HG03159 (cell line): ENCODE data around the gene SPINT4.
"Not testable (repeated sequence)": the region's sequence is repeated elsewhere in the genome, so short reads cannot be mapped to it uniquely, and the experiment has no call there.

Source experiments
- ATAC-seq: cut with Tn5 transposase; IDR thresholded peaks from one replicate; pipeline ENCODE4 v1.9.1; 2021; ENCODE audit warnings: mild to moderate bottlenecking, moderate library complexity; ENCODE audit not compliant: unreplicated experiment

SPINT4 gene

DNA sequence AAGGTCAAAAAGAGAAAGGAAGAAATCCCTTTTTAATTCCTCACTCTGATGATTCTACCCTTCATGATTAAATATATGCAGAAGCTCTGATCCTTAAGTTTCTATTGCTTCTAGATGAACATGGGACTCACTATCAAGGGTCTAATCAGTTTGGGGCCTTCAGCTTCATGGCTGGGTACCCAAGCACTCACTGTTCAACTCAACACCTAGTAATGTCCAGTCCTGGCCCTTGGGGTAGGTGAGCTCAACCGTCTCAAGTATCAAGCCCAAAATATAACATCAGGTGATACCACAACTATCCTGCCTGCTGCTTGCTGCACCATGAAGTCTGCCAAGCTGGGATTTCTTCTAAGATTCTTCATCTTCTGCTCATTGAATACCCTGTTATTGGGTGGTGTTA lies at the start of gene SPINT4:
Gene SPINT4 (plus strand): TSS at position 301 of the 400 bp plus-strand sequence. CDS start 21 bp downstream, at position 322.
- no peak for ATAC-seq

DNA sequence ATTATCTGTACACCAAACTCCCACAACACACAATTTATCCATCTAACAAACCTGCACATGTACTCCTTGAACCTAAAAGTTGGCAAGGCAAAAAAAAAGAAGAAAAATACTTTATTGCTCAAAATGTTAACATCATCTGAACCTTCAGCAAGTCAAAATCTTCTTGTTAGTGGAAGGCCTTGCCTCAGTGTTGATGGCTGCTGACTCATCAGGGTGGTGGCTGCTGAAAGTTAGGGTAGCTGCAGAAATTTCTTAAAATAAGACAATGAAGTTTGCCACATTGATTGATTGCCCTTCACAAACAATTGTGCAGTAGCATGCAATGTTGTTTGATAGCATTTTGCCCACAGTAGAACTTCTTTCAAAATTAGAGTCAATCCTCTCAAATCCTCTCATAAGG lies 49.4 kb upstream of the SPINT4 start:
- ATAC-seq, result no peak

DNA sequence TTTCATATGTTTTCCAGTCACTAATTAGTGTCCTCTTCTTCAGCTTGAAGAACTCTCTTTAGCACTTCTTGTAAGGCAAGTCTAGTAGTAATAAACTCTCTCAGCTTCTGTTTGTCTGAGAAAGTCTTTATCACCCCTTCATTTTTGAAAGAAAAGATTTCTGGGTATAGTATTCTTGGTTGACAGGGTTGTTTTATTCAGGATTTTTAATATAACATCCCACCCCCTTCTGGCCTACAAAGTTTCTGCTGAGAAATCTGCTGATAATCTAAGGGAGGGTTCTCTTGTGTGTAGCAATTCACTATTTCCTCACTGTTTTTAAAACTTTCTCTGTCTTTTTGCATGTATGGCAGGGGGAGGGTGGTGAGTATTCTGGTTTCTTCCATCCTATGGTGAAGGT lies 42.5 kb upstream of the SPINT4 start:
- ATAC-seq, result no peak

GRCh38 chr20:45685896-45686295 lies 36.3 kb upstream of the SPINT4 start:
- ATAC-seq, result no peak

GRCh38 chr20:45693346-45693745 lies 28.8 kb upstream of the SPINT4 start:
- ATAC-seq, result not testable (repeated sequence)

DNA sequence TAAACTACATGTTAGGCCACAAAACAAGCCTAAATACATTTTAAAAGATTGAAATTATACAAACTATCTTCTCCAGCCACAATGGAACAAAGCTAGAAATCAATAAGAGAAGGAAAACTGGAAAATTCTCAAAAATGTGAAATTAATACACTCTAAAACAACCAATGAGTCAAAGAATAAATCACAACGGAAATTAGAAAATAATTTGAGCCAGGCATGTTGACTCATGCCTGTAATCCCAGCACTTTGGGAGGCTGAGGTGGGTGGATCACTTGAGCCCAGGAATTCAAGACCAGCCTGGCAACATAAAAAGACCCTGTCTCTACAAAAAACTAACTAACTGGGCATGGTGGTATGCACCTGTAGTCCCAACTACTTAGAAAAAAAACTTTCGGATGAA lies 26.7 kb upstream of the SPINT4 start:
- ATAC-seq, result no peak

GRCh38 chr20:45701104-45701503 lies 21.0 kb upstream of the SPINT4 start:
- ATAC-seq, result no peak

- no peak for ATAC-seq
These were observed 20.3 kb upstream of the SPINT4 start, which contains the start of gene WFDC13 for GRCh38 chr20:45701873-45702272. Gene WFDC13, plus strand, starts transcription at chr20:45702038. Its CDS starts 86 bp downstream, at chr20:45702124.

- no peak for ATAC-seq
These were observed 17.0 kb upstream of the SPINT4 start, which contains the start of gene WFDC10B for GRCh38 chr20:45704969-45705637. Gene WFDC10B, minus strand, starts transcription at chr20:45705019. Its CDS starts 19,027 bp downstream, at chr20:45685992.

GRCh38 chr20:45716141-45716688 lies 5.9 kb upstream of the SPINT4 start:
- not testable (repeated sequence) for ATAC-seq

DNA sequence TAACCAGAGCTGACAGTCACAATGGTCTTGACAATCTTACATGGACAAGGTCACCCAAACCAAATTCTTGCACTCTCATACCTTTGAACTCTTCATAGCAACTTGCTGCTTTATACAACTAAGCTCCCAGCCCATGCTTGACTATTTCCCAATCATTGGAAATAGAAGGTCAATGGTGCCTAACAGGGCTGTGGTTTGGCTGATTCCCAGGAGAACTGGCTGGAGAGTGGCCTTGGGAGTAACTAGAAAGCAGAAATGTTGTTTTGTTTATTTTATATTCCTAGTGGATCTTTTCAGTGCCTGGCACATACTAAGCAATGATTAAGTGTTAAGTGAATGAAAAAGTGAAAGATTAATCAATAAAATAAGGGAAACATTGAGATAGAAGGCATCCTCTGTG lies 3.0 kb downstream of the SPINT4 start:
- ATAC-seq, result no peak

GRCh38 chr20:45727044-45727443 lies 4.9 kb downstream of the SPINT4 start:
- ATAC-seq, result no peak

DNA sequence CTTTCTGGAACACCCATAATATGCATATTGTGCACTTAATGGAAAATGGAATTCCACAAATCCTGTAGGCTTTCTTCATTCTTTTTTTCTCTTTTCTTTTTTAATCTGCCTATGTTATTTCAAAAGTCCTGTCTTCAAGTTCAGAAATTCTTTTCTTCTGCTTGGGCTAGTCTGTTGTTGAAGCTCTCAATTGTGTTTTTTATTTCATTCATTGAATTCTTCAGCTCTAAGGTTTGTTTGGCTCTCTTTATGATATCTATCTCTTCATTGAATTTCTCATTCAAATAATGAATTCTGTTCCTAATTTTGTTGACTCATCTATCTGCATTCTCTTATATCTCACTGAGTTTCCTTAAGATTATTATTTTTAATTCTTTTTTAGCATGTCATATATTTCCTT lies 10.1 kb downstream of the SPINT4 start:
- ATAC-seq, result no peak

DNA sequence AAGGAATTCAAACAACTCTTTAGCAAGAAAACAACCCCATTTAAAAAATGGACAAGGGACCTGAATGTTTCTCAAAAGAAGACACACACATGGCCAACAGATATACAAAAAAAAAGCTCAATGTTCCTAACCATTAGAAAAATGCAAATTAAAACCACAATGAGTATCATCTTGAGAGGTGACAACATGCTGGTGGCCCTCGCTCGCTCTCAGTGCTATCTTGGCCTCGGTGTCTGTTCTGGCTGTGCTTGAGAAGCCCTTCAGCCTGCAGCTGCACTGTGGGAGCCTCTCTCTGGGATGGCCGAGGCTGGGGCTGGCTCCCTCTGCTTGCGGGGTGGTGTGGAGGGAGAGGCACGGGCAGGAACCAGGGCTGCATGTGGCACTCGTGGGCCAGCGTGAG lies 13.4 kb downstream of the SPINT4 start:
- ATAC-seq, result no peak

- ATAC-seq, result no peak
These were observed 13.8 kb downstream of the SPINT4 start for GRCh38 chr20:45735988-45736387.

- ATAC-seq, result no peak
These were observed 20.4 kb downstream of the SPINT4 start for GRCh38 chr20:45742596-45742995.

GRCh38 chr20:45745015-45745414 lies 22.9 kb downstream of the SPINT4 start:
- ATAC-seq, result no peak

DNA sequence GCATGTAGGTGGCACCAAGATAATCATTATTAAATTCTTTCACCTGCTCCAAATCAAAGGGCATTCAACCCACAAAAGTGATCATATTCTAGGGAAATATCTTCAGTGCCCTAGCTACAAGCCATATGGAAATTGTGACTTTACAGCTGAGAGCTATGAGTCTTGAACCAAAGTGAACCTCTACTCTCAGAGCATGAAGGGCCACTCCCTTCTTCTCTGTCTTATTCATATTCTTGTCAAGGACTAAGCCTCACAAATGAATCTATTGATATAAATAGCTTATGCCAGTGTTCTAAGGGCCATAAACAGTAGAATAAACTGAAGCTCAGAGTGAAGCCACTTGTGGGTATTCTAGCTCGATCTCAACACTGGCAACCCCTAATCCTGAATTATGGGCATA lies 29.6 kb downstream of the SPINT4 start:
- ATAC-seq, result no peak

- no peak for ATAC-seq
These were observed 30.6 kb downstream of the SPINT4 start for GRCh38 chr20:45752746-45753145.

GRCh38 chr20:45758096-45758495 lies 35.9 kb downstream of the SPINT4 start:
- no peak for ATAC-seq

GRCh38 chr20:45759921-45760320 lies 37.8 kb downstream of the SPINT4 start:
- ATAC-seq, result not testable (repeated sequence)

DNA sequence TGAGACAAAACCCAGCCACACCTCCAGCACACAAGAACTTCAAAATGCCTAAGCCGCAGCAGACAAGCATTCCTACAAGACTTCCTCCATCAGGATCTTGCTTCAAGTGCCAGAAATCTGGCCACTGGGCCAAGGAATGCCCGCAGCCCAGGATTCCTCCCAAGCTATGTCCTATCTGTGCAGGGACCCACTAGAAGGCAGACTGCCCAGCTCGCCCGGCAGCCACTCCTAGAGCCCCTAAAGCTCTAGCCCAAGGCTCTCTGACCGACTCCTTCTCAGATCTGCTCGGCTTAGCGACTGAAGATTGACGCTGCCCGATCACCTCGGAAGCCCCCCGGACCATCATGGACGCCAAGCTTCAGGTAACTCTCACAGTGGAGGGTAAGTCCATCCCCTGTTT lies 39.8 kb downstream of the SPINT4 start:
- not testable (repeated sequence) for ATAC-seq
